GM19397 (cell line): ENCODE data around the gene HNF4A.

Experiments used
- ATAC-seq: cut with Tn5 transposase; IDR thresholded peaks from one replicate; pipeline ENCODE4 v1.9.1; 2021; ENCODE audit warnings: mild to moderate bottlenecking, moderate library complexity; ENCODE audit not compliant: unreplicated experiment

HNF4A gene

GRCh38 chr20:44390280-44390679 lies 34.8 kb downstream of the HNF4A start:
- ATAC-seq: no peak

- ATAC-seq: no peak
Measured at GRCh38 chr20:44392088-44392775, 36.7 kb downstream of the HNF4A start.

- ATAC-seq: no peak
Measured at GRCh38 chr20:44392776-44393607, 37.5 kb downstream of the HNF4A start.

GRCh38 chr20:44393608-44394451 lies 38.3 kb downstream of the HNF4A start:
- no peak for ATAC-seq

GRCh38 chr20:44394452-44394701 lies 38.9 kb downstream of the HNF4A start:
- no peak for ATAC-seq

- ATAC-seq: no peak
Measured at GRCh38 chr20:44394702-44395460, 39.4 kb downstream of the HNF4A start.

GRCh38 chr20:44395461-44396340 lies 40.2 kb downstream of the HNF4A start:
- ATAC-seq: no peak

GRCh38 chr20:44396369-44397130 lies 41.1 kb downstream of the HNF4A start:
- no peak for ATAC-seq

- ATAC-seq: no peak
Measured at GRCh38 chr20:44398335-44398734, 42.8 kb downstream of the HNF4A start.

- no peak for ATAC-seq
Measured at GRCh38 chr20:44399446-44399845, 43.9 kb downstream of the HNF4A start.

GRCh38 chr20:44400671-44400969 lies 45.1 kb downstream of the HNF4A start:
- no peak for ATAC-seq

GRCh38 chr20:44400970-44401769 lies 45.7 kb downstream of the HNF4A start:
- ATAC-seq: no peak

GRCh38 chr20:44401770-44402390 lies 46.4 kb downstream of the HNF4A start:
- ATAC-seq: no peak

- no peak for ATAC-seq
Measured at GRCh38 chr20:44402391-44403193, 47.1 kb downstream of the HNF4A start.

GRCh38 chr20:44403194-44404112 lies 48.0 kb downstream of the HNF4A start:
- ATAC-seq: no peak
